GM23248 (cell line): ENCODE results near the gene SLC13A5.

Source experiments
- EZH2 ChIP-seq: fragments of 200-600 bp; sonication (generic); IDR thresholded peaks from 2 replicates; pipeline ENCODE4 v1.6.1; 2018; ENCODE audit warnings: antibody characterized with exemption, mild to moderate bottlenecking; ENCODE audit not compliant: insufficient read depth, poor library complexity, severe bottlenecking
- EZH2phosphoT487 ChIP-seq: fragments of 200-600 bp; sonication (generic); IDR thresholded peaks from 2 replicates; pipeline ENCODE4 v1.6.1; 2018; ENCODE audit warnings: antibody characterized with exemption, moderate library complexity, mild to moderate bottlenecking, low read depth; ENCODE audit not compliant: insufficient read depth

- no peak for TF ChIP-seq EZH2
- no peak for TF ChIP-seq EZH2phosphoT487
Observed at GRCh38 chr17:6702567-6703215, 10.5 kb downstream of the SLC13A5 start.
